ENCODE data around the gene TOM1.

Gene TOM1

DNA sequence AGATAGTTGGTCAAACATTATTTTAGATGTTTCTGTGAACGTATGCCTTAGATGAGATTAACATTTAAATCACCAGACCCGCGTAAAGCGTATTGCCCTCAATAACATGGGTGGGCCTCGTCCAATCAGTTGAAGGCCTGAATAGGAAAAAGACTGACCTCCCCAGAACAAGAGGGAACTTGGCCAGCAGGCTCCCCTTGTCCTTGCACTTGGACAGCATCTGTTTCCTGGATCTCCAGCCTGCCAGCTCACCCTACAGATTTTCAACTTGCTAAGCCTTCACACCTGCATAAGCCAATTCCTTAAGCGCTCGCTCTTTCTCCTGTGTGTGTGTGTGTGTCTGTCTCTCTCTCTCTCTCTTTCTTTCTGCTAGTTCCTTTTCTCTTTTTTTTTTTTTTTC lies 8.2 kb downstream of the TOM1 start:
- DNase-seq, result no peak

DNA sequence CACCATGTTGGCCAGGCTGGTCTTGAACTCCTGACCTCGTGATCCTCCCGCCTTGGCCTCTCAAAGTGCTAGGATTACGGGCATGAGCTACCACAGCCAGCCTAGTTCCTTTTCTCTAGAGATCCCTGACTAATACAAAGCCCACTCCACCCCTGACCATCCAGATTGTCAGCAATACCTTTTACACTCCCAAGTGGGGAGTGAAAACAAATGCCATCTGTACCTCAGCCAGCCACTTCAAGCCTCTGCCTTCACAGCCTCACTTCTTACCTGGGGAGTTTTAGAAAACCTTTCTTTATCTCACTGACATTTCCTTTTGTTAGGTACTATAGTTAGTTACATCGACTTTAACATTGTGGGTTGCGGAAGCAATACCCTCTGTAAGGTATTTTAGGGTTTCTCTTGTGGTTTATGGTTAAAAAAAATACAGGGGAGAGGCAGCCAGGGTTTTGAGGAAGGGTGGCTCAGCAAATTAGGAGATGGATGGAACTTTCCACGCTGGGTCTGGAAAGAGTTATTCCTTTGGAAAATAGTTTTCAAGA lies 8.9 kb downstream of the TOM1 start:
- DNase-seq, result no peak

DNA sequence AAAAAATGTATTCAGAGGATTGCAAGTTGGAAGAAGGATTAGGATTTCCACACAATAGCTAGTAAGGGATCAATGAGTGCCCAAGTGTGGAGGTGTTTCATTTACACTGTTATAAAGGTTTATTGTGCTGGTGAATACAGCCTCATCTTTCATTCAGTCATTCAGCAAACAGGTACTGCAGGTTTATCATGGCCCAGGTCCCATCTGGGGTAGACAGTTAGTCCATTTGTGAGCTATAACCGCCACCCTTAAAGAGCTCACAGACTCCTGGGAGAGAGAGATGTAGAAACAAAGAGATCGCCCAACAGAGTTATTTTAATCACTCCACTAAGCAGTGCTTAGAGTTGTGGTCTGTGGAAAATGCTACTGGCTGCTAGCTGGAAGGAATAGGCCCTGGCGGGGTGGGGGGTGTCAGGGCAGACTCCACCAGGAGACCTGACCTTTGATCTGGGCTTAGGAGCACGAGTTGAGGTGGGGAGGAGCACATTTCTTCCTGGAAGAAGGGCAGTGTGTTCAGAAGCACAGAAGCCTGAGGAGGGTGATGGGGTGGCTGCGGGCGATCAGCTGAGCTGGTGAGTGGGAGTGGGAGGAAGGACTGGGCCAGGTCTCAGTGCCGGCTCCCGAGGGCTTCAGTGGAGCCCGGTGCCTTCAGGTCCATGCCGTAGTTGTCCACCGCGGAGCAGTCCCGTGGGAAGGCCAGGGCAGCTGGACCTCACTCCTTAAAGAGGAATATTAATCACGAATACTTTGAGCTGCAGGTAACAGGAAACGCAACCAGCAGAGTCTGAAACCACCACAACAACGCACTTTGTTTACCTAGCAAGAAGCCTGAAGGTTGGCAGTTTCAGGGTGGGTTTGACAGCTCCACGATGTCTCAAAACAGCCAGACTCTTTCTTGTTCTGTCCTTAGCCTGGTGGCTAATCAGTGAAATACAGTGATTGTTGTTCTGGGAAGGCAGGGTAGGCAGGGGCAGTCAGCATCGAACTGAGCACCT lies 11.2 kb downstream of the TOM1 start:
- DNase-seq, result no peak

DNA sequence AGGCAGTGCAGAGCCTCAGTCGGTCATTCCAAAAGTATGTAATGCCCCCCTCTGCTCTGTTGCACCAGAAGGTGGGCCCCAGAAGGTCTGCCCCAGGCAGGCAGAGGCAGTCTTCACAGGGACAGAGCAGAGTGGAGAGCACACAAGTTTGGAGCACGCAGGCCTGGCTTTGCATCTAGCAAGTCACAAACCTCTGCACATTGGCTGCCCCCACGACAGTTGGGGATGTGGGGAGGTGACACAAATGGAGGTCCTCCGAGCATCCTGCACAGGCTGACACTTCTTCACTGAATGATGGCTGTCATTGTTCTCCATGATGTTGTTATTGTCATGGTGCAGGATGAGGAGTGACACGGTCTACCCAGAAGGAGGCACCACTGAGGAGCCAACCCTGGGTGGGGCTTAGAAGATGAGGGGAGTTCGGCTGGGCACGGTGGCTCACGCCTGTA lies 11.9 kb downstream of the TOM1 start:
- no peak for DNase-seq

DNA sequence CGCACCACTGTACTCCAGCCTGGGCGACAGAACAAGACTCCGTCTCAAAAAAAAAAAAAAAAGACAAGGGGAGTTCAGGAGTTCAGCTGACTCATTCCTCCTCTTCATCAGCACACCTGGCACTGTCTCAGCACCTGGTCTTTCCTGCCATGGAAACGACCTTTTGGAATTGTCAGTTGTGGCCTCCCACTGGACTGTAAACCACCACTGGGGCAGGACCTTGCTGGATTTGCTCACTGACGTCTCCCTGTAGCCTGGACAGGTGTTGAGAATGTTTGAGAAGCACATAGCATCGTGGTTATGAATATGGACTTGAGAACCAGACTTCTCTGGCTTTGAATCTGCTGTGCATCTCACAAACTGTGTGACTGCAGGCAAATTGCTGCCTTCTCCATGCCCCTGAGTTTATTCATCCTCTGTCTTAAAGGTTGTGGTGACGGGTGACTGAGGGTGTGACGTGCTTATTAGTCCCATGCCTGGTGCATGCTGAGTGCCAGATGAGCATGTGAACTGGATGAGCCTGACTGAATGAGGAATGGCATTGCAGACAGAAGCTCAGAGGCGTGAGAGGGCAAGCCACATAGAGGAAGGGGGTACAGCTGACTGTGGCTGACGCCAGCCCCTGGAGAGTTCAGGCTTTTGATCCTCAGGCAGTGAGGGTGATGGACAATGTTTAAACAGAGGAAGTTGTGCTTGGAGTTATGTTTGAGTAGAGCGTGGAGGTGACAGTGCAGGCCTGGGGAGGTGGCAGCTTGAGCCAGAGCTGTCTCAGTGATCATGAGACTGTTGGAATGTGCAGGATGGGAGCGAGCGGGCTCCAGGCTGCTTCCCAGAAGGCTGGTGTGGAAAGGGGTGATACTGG lies 12.7 kb downstream of the TOM1 start:
- DNase-seq, result no peak

DNA sequence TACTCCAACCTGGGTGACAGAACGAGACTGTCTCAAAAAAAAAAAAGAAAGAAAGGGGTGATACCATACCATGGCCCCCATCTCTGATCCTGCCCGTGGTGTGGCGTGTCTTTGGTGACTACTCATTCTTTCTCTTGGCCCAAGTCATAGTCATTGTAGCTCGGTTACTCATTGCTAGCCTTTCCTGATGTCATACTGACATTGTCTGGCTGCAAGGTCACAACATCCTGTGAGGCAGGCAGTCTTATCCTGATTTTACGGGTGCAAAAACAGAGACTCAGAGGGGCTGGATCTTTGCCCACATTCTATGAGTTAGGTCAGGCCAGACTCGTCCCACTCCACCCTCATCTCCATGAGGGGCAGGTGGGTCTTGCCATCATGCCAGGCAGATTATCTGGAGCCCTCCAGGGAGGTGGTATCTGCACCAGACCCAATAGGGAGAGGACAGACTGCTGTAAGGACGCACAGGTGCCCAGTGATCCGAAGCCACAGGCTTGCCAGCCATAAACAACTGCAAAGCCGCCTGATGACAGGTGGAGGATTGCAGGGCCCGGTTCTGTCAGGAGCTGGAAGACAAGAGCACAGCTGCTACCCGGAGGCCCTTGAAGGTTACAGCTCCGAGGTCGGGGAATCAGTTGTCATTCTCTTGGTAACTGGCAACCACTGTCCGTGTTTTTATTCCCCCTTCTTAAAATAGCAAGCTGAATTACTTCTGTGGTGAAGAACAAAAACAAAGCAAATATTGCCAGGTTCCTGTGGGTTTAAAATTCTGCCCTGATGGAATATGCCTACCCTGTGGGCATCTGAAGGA lies 13.8 kb downstream of the TOM1 start:
- no peak for DNase-seq

DNA sequence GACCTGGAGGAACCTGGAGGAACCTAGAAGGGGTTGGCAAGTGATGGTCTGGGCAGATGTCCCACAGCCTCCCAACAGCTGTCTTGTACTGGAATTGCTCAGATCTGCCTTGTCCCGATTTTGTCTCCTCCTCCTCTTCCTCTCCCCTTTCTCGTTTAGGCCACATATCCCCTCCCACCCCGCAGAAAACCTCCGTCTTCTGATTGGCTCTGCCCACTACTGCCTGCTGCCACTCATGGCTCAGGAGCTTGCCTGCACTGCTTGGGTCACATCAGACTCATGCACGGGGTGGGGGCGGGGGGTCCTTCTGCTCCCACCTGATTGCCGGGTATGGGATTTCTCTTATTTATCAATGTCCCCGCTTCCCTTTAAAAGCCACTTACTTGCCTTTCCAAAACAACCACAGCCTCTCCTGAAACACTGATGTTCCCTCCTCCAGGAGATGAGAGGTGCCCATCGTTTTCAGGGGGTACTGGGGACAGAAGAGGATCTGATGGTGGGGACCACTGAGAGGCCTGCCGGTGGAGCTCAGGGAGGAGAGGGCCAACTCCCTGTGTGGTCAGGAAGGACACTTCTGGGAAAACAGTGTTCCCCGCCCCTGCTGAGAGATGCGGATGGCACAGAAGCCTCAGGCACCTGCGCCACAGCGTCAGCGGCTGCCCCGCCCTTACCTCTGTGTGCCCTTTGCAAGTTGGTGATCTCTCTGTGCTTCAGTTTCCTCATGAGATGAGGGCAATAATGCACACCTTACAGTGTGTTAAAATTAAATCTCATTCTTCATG lies 14.7 kb downstream of the TOM1 start:
- no peak for DNase-seq

DNA sequence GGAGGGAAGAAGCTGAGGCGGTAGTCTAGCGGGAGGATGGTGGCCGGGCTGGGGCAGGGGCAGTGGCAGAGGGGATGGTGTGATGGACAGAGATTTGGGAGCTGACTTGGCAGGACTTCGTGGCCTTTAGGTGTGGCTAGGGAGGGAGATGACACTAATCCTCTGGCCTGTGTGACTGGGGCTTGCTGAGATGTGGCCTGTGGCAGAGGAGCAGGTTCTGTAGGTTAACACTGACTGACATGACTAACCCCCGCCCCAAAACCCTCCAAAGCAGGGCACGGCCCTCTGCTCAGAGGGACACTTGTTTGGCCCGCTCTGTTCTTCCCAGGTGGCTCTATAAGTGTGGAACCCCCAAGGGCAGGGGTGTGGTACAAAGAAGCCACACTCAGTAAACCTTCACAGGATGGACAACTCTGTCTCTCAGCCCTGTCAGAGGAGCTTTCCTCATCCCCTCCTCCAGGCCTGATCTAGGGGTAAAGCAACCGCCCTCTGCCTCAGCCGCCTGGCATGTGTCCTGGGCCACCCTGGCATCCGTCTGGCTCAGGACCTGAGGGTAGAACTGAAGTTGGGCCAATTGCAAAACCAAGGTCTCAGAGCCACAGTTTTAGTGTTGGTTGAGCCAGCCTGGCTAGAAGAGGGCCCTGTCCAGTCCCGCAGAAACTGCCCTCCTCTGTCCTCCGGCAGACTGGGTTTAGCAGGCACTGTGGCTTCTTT lies 15.6 kb downstream of the TOM1 start:
- peak in 3 of 14 donors; percentile 4 to 12 (median 6) for DNase-seq

DNA sequence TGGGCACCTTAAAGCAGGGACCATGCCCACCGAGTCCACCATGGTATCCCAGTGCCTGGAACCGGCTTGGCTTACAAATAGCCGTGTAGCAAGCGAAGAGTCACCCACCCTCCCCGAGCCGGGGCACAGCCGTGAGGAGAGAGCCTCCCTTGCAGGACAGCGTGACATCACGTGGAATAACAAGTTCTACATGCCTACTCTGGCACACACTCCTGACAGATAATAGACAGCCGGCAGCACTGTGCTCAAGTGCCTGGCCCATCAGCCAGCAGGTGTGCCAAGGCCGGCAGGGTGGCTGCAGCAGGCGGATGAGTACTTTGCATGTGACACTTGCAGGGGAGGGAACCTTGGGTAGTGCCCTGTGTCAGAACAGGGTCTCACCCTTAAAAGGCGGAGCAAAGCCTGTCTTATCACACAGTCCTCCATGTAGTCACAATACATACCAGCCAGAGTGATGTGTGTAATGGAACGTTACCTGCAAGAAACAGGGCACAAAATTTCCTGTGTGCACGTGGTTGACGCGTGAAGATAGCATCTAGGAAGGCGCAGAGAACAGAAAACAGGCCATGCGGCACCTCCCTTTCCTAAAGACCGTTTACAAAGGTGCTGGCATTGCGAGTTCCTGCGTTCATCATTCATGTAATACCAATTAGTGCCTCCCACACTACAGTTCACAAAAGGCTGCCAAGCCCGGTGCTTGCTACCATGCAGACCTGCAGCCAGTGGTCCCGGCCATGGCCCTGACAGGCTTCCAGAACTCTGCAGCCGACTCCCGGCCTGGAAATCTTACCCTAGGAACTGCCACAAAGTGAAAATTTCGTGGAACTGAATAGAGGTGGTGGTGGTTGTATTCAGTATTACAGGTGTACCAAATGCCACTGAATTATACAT lies 16.4 kb downstream of the TOM1 start:
- peak in 1 of 14 donors; percentile 35 for DNase-seq

DNA sequence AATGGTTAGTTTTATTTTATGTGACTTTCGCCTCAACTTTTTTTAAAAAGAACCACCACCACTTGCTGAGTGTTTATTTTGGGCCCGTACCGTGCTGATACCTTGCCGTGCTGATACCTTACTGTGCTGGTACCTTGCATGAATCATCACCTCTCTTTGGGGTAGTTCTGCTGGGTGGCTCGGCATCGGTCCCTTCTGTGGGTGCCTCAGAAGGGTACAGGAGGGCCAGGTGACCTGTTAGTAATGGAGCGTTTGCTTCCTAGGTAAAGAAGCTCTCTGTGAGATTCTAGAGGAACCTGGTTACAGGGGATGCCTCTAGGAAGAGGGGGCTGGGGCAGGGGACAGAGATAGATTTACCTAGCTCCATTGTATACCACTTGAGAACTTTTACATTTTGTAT lies 17.1 kb downstream of the TOM1 start:
- DNase-seq, result no peak

DNA sequence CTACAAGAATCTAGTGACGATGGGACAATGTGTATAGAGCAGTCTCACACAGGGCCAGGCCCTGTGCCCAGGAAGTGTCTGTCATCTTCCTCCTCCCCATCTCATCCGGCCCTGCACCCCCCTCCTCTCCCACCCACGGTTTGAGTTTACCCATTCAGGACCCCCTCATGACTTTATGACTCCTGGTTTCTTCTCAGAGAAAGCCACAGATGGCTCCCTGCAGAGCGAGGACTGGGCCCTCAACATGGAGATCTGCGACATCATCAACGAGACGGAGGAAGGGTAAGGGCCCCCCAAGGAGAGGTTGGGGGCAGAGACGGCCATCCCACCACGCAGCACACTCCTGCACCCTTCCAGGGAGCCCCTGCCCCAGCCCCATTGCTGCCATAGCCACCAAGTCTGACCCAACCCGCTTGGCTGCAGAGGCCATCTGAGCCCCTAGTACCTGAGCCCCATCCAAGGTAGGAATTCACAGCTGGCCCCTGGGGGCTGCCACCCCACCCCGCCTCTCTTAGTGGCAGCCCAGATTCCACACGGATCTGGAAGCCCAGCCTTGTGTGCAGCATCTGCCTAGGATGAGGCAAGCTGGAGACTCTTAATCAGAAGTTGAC lies 18.1 kb downstream of the TOM1 start:
- no peak for DNase-seq

DNA sequence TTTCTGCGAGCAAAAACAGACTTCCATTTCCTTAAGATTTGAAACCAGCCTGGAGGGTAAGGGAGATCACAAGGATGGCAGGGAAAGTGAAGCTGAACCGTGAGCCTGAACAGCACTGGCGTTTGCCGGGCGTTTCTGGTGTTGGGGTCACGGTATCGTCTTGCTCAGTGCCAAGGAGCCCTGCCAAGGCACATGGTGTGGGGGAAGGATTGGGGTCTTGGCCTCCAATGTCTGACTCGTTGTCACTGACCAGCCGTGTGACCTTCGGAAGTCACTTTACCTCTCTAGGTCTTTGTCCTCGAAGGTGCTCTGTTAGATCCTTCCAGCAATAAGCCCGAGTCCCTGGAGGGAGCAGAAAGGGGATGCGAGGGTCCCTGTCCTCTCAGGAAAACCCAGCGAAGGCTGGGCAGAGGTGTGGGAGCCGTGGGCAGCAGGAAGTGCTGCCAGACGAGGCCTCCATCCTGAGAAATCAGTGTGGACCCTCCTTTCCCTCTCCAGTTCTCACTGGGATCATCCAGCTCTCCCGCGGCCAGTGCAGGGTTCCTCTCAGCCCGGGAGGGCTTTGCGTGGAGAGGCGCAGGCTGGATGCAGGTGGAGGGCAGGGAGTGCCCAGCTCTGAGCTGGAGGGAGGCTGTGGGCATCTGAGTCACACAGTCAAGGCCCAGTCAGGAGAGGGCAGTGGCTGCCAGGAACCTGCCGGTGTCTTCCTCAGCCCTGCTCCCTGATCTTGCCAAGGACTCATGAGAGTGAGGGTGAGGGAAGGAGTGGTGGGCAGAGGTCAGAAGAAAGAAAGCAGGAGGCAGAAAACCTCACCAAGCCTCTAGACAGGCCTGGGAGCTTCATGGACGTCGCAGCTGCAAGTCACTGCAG lies 18.9 kb downstream of the TOM1 start:
- DNase-seq, result no peak

DNA sequence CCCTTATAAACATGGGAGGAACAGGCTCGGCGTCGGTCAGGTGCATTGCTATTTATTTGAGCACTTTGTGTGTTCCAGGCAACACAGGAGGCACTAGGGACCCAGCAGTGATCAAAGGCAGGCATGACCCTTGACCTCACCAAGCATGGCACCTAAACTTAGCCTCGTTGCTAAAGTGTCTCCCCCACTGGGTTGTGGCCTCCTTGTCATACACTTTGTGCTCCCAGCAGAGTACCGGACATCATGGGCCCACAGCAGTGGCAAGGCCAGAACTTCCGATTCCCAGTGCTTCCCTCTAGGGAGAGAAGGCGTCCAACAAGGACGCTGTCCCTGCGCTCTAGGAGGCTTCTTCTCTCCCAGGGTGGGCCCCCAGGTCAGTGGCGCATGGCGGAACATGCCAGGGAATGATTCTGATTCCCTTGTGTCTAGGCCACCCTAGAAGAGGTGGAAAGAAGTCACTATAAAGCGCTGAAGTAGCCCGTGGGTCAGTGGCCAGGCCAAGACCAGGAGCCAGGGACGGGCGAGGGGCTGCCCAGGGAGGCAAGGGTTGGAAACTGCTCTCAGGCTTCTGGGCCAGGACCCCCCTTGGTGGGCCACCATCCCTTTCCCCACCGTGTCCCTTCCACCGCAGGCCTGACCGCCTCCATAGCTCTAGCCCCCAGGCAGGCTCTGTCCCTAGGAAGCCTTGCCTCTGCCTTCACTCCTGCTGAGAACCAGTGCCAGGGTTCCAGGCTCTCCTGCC lies 19.7 kb downstream of the TOM1 start:
- DNase-seq, result no peak

DNA sequence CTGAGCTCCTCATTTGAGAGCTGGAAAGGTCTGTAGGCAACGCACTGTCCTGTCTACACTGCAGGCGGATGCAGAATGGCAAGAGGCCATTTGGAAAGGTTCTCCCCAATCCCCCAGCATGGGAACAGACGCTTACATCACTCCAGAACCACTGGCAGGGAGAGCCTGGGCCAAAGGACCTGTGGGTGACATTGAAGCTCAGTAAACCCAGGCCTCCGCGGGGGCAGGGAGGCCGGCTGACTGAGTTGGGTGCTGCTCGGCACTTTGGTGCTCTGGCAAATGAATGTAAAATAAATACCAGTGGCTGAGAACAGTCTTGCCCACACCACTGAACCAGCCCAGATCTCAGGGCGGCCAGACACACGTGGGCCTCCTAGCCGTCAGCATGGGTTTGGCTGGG lies 22.4 kb downstream of the TOM1 start:
- DNase-seq, result no peak

DNA sequence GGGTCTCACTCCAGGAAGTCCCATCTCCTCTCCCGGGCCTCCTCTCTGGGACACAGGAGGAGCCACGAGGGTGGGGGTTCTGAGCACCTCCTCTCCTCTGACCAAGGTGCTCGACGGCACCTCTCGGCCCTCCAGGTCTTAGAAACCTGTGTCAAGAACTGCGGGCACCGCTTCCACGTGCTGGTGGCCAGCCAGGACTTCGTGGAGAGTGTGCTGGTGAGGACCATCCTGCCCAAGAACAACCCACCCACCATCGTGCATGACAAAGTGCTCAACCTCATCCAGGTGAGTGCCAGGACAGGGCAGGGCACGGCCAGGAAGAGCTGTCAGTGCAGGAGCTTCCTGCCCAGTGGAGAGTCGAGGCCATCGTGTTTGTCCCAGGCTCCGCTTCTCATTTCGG lies 23.2 kb downstream of the TOM1 start:
- no peak for DNase-seq

DNA sequence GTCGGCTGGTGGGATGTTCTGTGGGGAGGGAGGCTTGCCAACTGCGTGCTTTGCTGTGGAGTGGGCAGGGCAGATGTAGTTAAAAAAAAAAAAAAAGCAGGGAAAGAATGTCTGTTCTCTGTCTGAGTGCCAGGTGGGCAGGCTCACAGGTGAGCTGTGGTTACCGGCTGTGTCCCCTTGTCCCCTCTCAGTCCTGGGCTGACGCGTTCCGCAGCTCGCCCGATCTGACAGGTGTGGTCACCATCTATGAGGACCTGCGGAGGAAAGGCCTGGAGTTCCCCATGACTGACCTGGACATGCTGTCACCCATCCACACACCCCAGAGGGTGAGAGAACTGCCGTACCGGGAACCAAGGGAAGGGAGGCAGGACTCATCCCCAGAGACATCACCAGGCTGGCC lies 23.6 kb downstream of the TOM1 start:
- no peak for DNase-seq

DNA sequence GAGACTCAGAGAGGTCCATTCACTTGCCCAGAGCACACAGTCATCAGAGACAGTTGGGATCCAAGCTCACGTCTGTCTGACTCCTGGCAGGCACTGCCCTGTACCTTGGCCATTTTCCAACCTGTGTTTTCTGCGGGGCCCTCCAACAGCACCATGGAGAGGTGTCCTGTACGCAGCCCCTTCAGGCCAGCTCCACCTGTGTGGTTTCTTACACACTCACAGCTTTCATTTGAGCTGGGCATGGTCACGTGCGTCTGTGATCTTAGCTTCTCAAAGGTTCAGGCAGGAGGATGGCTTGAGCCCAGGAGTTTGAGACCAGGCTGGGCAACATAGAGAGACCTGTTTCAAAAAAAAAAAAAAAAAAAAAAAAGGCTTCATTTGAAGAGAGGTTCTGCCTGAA lies 24.4 kb downstream of the TOM1 start:
- no peak for DNase-seq
